Fibroblast of the aortic adventitia (primary cell): ENCODE measurements around the gene ABCB9. TPM values are rescaled to one million over a fixed set of nuclear protein-coding genes. Genes with fewer than 3 reads are reported as not detected.

Experiments
- DNase-seq: peaks from one replicate; pipeline ENCODE4 v3.0.0-alpha.2; 2010; ENCODE audit warnings: low read depth
- H3K4me3 ChIP-seq: 2 replicates; pipeline ENCODE4 v1.5.1; 2011; ENCODE audit warnings: low read depth, mild to moderate bottlenecking, control low read depth, low read length, moderate library complexity
- CTCF ChIP-seq: IDR thresholded peaks from 2 replicates; pipeline ENCODE4 v1.5.1; 2011; ENCODE audit warnings: mild to moderate bottlenecking, low read length, control low read depth, inconsistent platforms; ENCODE audit not compliant: insufficient read depth
- small RNA-seq: library from RNA; depleted of rRNA; stranded (forward); fragments of <200 nt; gene quantifications from one replicate; pipeline ENCODE3, GENCODE V24; 2012
- total RNA-seq: library from RNA; depleted of rRNA; stranded (reverse); fragments of >200 nt; gene quantifications from 2 replicates; pipeline ENCODE4 v1.2.3, GENCODE V29; 2012; ENCODE audit warnings: low replicate concordance

The ABCB9 gene
- total RNA-seq, 1 donor: 10.3 TPM

- no peak for DNase-seq
- TF ChIP-seq CTCF: no peak
- no peak overlapping the region for H3K4me3 ChIP-seq
These were observed 83.2 kb downstream of the ABCB9 start for GRCh38 chr12:122882908-122883558.

- peak; percentile 73 for DNase-seq
These were observed 85.6 kb downstream of the ABCB9 start for GRCh38 chr12:122880668-122881067.

GRCh38 chr12:122880155-122880667 is 86.1 kb downstream of the ABCB9 start:
- DNase-seq: peak; percentile 85
- H3K4me3 ChIP-seq: peak overlapping the region; percentile 34

More at GRCh38 chr12:122880668-122881067, 85.6 kb downstream of the ABCB9 start:
- peak overlapping the region; percentile 34 for H3K4me3 ChIP-seq
- peak; percentile 69 for TF ChIP-seq CTCF

More at GRCh38 chr12:122880155-122880667, 86.1 kb downstream of the ABCB9 start:
- TF ChIP-seq CTCF: no peak

Small RNAs within 50 kb of the gene (small RNA-seq; reads per million reads assigned to genes)
- gene ARL6IP4 (not detected), gene MIR4304 (not detected)

Other genes starting within 250 kb of the ABCB9 start
- gene HCAR3, start 249.7 kb downstream of the ABCB9 start, total RNA-seq: 0.41 TPM in 1 of 2 replicates, not detected in the other
- gene HCAR1, start 235.6 kb downstream of the ABCB9 start, total RNA-seq: 1.5 and 2.2 TPM in 2 replicates
- gene DENR, start 213.6 kb downstream of the ABCB9 start, total RNA-seq: 60.6 and 69.7 TPM in 2 replicates
- gene CCDC62, start 191.9 kb downstream of the ABCB9 start, total RNA-seq: 0.90 and 0.98 TPM in 2 replicates
- gene HIP1R, start 131.0 kb downstream of the ABCB9 start, total RNA-seq: 11.1 and 11.2 TPM in 2 replicates
- gene VPS37B, start 70.3 kb downstream of the ABCB9 start, total RNA-seq: 12.5 and 17.8 TPM in 2 replicates
- 10.3 and 21.4 TPM in 2 replicates for gene OGFOD2, start 8.8 kb upstream of the ABCB9 start, total RNA-seq
- gene ARL6IP4, start 14.2 kb upstream of the ABCB9 start, total RNA-seq: 110 and 240 TPM in 2 replicates
- gene PITPNM2, start 184.6 kb upstream of the ABCB9 start, total RNA-seq: 4.1 and 6.6 TPM in 2 replicates